T-helper 2 cell (primary cell): Measurements from ENCODE around the gene H1-8.

ENCODE experiments used
- DNase-seq, 5 experiments: peaks; one replicate each; pipeline versions ENCODE4 v3.0.0 to v3.0.0-alpha.2; 2012 to 2022

The H1-8 gene

GRCh38 chr3:129595544-129596193 is 52.7 kb downstream of the H1-8 start:
- DNase-seq, result no peak

- peak in 1 of 5 experiments; percentile 28 for DNase-seq
Observed at GRCh38 chr3:129596194-129597086, 53.5 kb downstream of the H1-8 start.

- no peak for DNase-seq
Observed at GRCh38 chr3:129597087-129597999, 54.4 kb downstream of the H1-8 start.

- DNase-seq, result no peak
Observed at GRCh38 chr3:129598000-129598381, 55.0 kb downstream of the H1-8 start.

- no peak for DNase-seq
Observed at GRCh38 chr3:129598484-129598883, 55.5 kb downstream of the H1-8 start.

- DNase-seq, result no peak
Observed at GRCh38 chr3:129599073-129599472, 56.1 kb downstream of the H1-8 start.

GRCh38 chr3:129599607-129600006 is 56.6 kb downstream of the H1-8 start:
- DNase-seq, result no peak

GRCh38 chr3:129600348-129600747 is 57.4 kb downstream of the H1-8 start:
- DNase-seq, result no peak
